ENCODE results near the gene MLPH. TPM values are rescaled to one million over a fixed set of nuclear protein-coding genes. Genes with fewer than 3 reads are reported as not detected.

Gene MLPH
- total RNA-seq, 2 experiments from 2014 or later = not detected

GRCh38 chr2:237599465-237600110 lies 112.5 kb downstream of the MLPH start:
- no peaks in the 10 kb centered on the region for H3K36me3 Mint-ChIP-seq
- POLR2A ChIA-PET = no interaction called here
- DNase-seq = no peak
- peaks cover 4% of the 10 kb centered on the region for H3K27me3 Mint-ChIP-seq
- no peak overlapping the region for H3K27ac Mint-ChIP-seq
- H3K4me1 Mint-ChIP-seq = peaks cover 19% of the 10 kb centered on the region
- no peak for ATAC-seq (ENCODE audit: low read depth)
- no peak overlapping the region for H3K4me3 Mint-ChIP-seq
- no peaks in the 10 kb centered on the region for H3K9me3 Mint-ChIP-seq

GRCh38 chr2:237600205-237600846 lies 113.3 kb downstream of the MLPH start:
- Mint-ChIP-seq H3K4me1 (peaks cover 21% of the 10 kb centered on the region), H3K36me3 (no peaks in the 10 kb centered on the region), H3K27ac (no peak overlapping the region), H3K9me3 (no peaks in the 10 kb centered on the region), H3K27me3 (peaks cover 4% of the 10 kb centered on the region), H3K4me3 (no peak overlapping the region)
- no peak for DNase-seq
- ATAC-seq (ENCODE audit: low read depth) = no peak
- POLR2A ChIA-PET = interaction anchor here (1.6 kb wide), 1 partner anchor 97 kb away, joined by 4 read pairs; no protein-coding TSS in a partner anchor

- peaks cover 21% of the 10 kb centered on the region for H3K4me1 Mint-ChIP-seq
- DNase-seq = no peak
- no peaks in the 10 kb centered on the region for H3K36me3 Mint-ChIP-seq
- H3K4me3 Mint-ChIP-seq = no peak overlapping the region
- peak overlapping the region; percentile 43 for H3K27ac Mint-ChIP-seq
- ATAC-seq (ENCODE audit: low read depth) = no peak
- POLR2A ChIA-PET = interaction anchor here (1.6 kb wide), 1 partner anchor 95 kb away, joined by 4 read pairs; no protein-coding TSS in a partner anchor
- H3K27me3 Mint-ChIP-seq = peaks cover 4% of the 10 kb centered on the region
- no peaks in the 10 kb centered on the region for H3K9me3 Mint-ChIP-seq
Measured at GRCh38 chr2:237601453-237602116, 114.5 kb downstream of the MLPH start.

- H3K9me3 Mint-ChIP-seq = no peaks in the 10 kb centered on the region
- POLR2A ChIA-PET = interaction anchor here (0.9 kb wide), 1 partner anchor 70 kb away, joined by 3 read pairs; no protein-coding TSS in a partner anchor
- H3K4me3 Mint-ChIP-seq = no peak overlapping the region
- H3K27ac Mint-ChIP-seq = peak overlapping the region; percentile 89
- H3K4me1 Mint-ChIP-seq = peaks cover 21% of the 10 kb centered on the region
- no peaks in the 10 kb centered on the region for H3K36me3 Mint-ChIP-seq
- no peak for DNase-seq
- peaks cover 6% of the 10 kb centered on the region for H3K27me3 Mint-ChIP-seq
- no peak for ATAC-seq (ENCODE audit: low read depth)
Measured at GRCh38 chr2:237602409-237602808, 115.4 kb downstream of the MLPH start.

GRCh38 chr2:237603049-237603717 lies 116.1 kb downstream of the MLPH start:
- peaks cover 20% of the 10 kb centered on the region for H3K4me1 Mint-ChIP-seq
- H3K36me3 Mint-ChIP-seq = no peaks in the 10 kb centered on the region
- ATAC-seq (ENCODE audit: low read depth) (no peak), DNase-seq (peak; percentile 44)
- H3K27ac Mint-ChIP-seq = peak overlapping the region; percentile 89
- no peaks in the 10 kb centered on the region for H3K9me3 Mint-ChIP-seq
- POLR2A ChIA-PET = interaction anchor here (0.9 to 1.8 kb wide), 6 partner anchors 13 to 94 kb away, joined by 3 to 7 read pairs (median 4); partner anchors contain the start of gene RAB17
- peaks cover 6% of the 10 kb centered on the region for H3K27me3 Mint-ChIP-seq
- H3K4me3 Mint-ChIP-seq = peak overlapping the region; percentile 79

- Mint-ChIP-seq H3K4me1 (peaks cover 19% of the 10 kb centered on the region), H3K36me3 (no peaks in the 10 kb centered on the region), H3K4me3 (peak overlapping the region; percentile 79), H3K27ac (peak overlapping the region; percentile 89), H3K27me3 (peaks cover 6% of the 10 kb centered on the region), H3K9me3 (no peaks in the 10 kb centered on the region)
- no peak for DNase-seq
- ATAC-seq (ENCODE audit: low read depth) = peak; percentile 97
- POLR2A ChIA-PET = interaction anchor here (0.6 to 1.8 kb wide), 7 partner anchors 12 to 93 kb away, joined by 3 to 7 read pairs (median 4); partner anchors contain the start of gene RAB17
Measured at GRCh38 chr2:237603718-237604362, 116.8 kb downstream of the MLPH start.

- Mint-ChIP-seq H3K27me3 (peaks cover 6% of the 10 kb centered on the region), H3K9me3 (no peaks in the 10 kb centered on the region), H3K4me3 (no peak overlapping the region), H3K36me3 (no peaks in the 10 kb centered on the region), H3K4me1 (peaks cover 19% of the 10 kb centered on the region), H3K27ac (no peak overlapping the region)
- POLR2A ChIA-PET = interaction anchor here (0.6 to 1.8 kb wide), 7 partner anchors 12 to 93 kb away, joined by 3 to 7 read pairs (median 4); partner anchors contain the start of gene RAB17
- ATAC-seq (ENCODE audit: low read depth) (no peak), DNase-seq (no peak)
Measured at GRCh38 chr2:237604391-237604790, 117.3 kb downstream of the MLPH start.

Small RNA genes within 50 kb of the gene (microRNA-seq; reads per million reads assigned to microRNA genes)
- not detected for gene MIR6811

Other genes with a start within 250 kb of the MLPH start
- gene COL6A3, start 73.1 kb upstream of the MLPH start, total RNA-seq = under 1 TPM; 0.19 to 0.45 TPM
- not detected for gene PRLH, start 79.3 kb downstream of the MLPH start, total RNA-seq
- gene RAB17, start 103.5 kb downstream of the MLPH start, total RNA-seq = not detected
- 100 to 1,000 TPM; 158 to 164 TPM for gene LRRFIP1, start 140.3 kb downstream of the MLPH start, total RNA-seq